Inflammatory macrophage treated with lipopolysaccharide for 1 hour (primary cell): ENCODE data around the gene GNG12.
"Not testable (repeated sequence)": the region's sequence is repeated elsewhere in the genome, so short reads cannot be mapped to it uniquely, and the experiment has no call there.

Experiments
- DNase-seq, 2 donors: peaks; one replicate each; pipeline ENCODE4 v3.0.0-alpha.2; 2020 to 2022

GNG12 gene

GRCh38 chr1:67749844-67750690 is 83.2 kb downstream of the GNG12 start:
- no peak for DNase-seq

GRCh38 chr1:67749263-67749843 is 83.9 kb downstream of the GNG12 start:
- no peak for DNase-seq

- DNase-seq = peak; percentile 49 to 82
Measured at GRCh38 chr1:67748630-67749029, 84.6 kb downstream of the GNG12 start.

- no peak for DNase-seq
Measured at GRCh38 chr1:67747671-67748546, 85.4 kb downstream of the GNG12 start.

- DNase-seq = no peak
Measured at GRCh38 chr1:67745875-67746698, 87.2 kb downstream of the GNG12 start.

GRCh38 chr1:67743072-67743725 is 90.1 kb downstream of the GNG12 start:
- no peak for DNase-seq

GRCh38 chr1:67741736-67742135 is 91.5 kb downstream of the GNG12 start:
- DNase-seq = no peak

GRCh38 chr1:67741121-67741520 is 92.1 kb downstream of the GNG12 start:
- no peak for DNase-seq

GRCh38 chr1:67740543-67740942 is 92.7 kb downstream of the GNG12 start:
- DNase-seq = no peak

- no peak for DNase-seq
Measured at GRCh38 chr1:67739361-67739760, 93.9 kb downstream of the GNG12 start.

- no peak for DNase-seq
Measured at GRCh38 chr1:67738401-67738800, 94.9 kb downstream of the GNG12 start.

GRCh38 chr1:67737875-67738274 is 95.4 kb downstream of the GNG12 start:
- DNase-seq = no peak

- DNase-seq = no peak
Measured at GRCh38 chr1:67736750-67737149, 96.5 kb downstream of the GNG12 start.

GRCh38 chr1:67735806-67736627 is 97.2 kb downstream of the GNG12 start:
- DNase-seq = peak in 1 of 2 donors; percentile 47

GRCh38 chr1:67735206-67735605 is 98.1 kb downstream of the GNG12 start:
- DNase-seq = peak; percentile 72 to 84

- DNase-seq = no peak
Measured at GRCh38 chr1:67734323-67734690, 99.0 kb downstream of the GNG12 start.

- peak; percentile 75 to 76 for DNase-seq
Measured at GRCh38 chr1:67733681-67734322, 99.5 kb downstream of the GNG12 start.

GRCh38 chr1:67732750-67733151 is 100.5 kb downstream of the GNG12 start:
- DNase-seq = peak; percentile 65 to 75

- no peak for DNase-seq
Measured at GRCh38 chr1:67731322-67731721, 101.9 kb downstream of the GNG12 start.

- DNase-seq = not testable (repeated sequence)
Measured at GRCh38 chr1:67730312-67730711, 103.0 kb downstream of the GNG12 start.

- no peak for DNase-seq
Measured at GRCh38 chr1:67729872-67730271, 103.4 kb downstream of the GNG12 start.
